ENCODE measurements around the gene HCN4. TPM values are rescaled to one million over a fixed set of nuclear protein-coding genes. Genes with fewer than 3 reads are reported as not detected.

Gene HCN4
- total and polyA plus RNA-seq, 2 of the 8 experiments (the other 6 are each of a cell fraction or from before 2014, with no cell fraction given) = 3.7 to 8.5 TPM

DNA sequence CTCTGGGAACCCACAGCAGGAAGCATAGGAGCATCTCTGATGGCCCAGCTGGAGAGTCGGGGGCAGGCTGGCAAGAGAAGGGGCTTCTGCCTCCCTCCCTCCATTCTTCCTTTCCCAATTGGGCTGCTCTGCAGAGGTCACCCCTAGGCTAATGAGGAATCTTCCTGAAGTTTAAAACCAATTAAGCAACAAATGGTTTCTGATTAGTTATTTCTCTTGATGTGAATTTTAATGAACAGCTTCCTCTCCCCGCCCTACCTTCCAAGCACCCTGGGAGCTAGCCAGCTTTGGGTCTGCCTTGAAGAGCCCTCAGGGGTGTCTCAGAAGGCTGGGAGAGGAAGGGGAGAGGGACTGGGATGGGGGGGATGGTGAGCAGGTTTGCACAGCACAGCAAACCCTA is 24.6 kb upstream of the HCN4 start:
- Histone ChIP-seq H3K4me3 (ENCODE audit: extremely low read depth in 1 of 4, insufficient read depth in 2 of 4, low read depth in 3 of 4, low read length in 4 of 4) (no peak overlapping the region), H2BK5ac (ENCODE audit: low read depth, low read length) (no peak overlapping the region), H3K27ac (ENCODE audit: low read depth, low read length) (no peak overlapping the region), H3K79me1 (ENCODE audit: low read depth, low read length) (no peaks in the 10 kb centered on the region), H3K4me1 (replicated peaks in 1 of 4; ENCODE audit: control insufficient read depth in 3 of 4, insufficient read depth in 4 of 4, low read length in 3 of 4) (peaks cover 4 to 19% (median 10%) of the 10 kb centered on the region in 4 experiments), H2AK5ac (ENCODE audit: low read depth, low read length) (no peak overlapping the region), H3K4me2 (ENCODE audit: insufficient read depth in 1 of 2, low read depth in 2 of 2, low read length in 2 of 2) (no peak overlapping the region), H3K14ac (ENCODE audit: insufficient read length) (no peak overlapping the region), H3K79me2 (ENCODE audit: control insufficient read depth in 1 of 2, insufficient read depth in 2 of 2, low read length in 2 of 2) (no peaks in the 10 kb centered on the region), H4K91ac (replicated peaks; ENCODE audit: insufficient read length, low read length) (no peak overlapping the region), H3K9me3 (ENCODE audit: insufficient read depth in 2 of 2, low read depth in 1 of 2, low read length in 1 of 2) (no peaks in the 10 kb centered on the region), H2BK12ac (ENCODE audit: low read depth, low read length) (no peak overlapping the region; the same call in 1 of the 2 replicates), H3K23ac (ENCODE audit: insufficient read length) (no peak overlapping the region), H2BK20ac (ENCODE audit: low read length) (0 out of 2 replicates have a peak overlapping the region, but pooled peaks have one; percentile 32), H3K36me3 (ENCODE audit: control insufficient read depth in 2 of 4, insufficient read depth in 4 of 4, low read length in 3 of 4) (no peaks in the 10 kb centered on the region), H4K5ac (ENCODE audit: insufficient read length, low read depth, low read length) (no peak overlapping the region), H3K27me3 (replicated peaks in 1 of 4; ENCODE audit: control insufficient read depth in 3 of 4, extremely low read depth in 1 of 4, insufficient read depth in 3 of 4, low read length in 3 of 4) (no peaks in the 10 kb centered on the region; a peak in 1 of 7 replicates), H2BK120ac (replicated peaks; ENCODE audit: low read depth, low read length) (no peak overlapping the region), H3K56ac (replicated peaks; ENCODE audit: insufficient read length, low read depth, low read length) (no peak overlapping the region), H4K8ac (ENCODE audit: extremely low read depth, insufficient read depth, low read length) (no peak overlapping the region), H3K9ac (replicated peaks in 1 of 4; ENCODE audit: extremely low read depth in 1 of 4, low read depth in 3 of 4, low read length in 3 of 4) (no peak overlapping the region), H3K18ac (ENCODE audit: extremely low read depth, low read length) (no peak overlapping the region), H3K23me2 (ENCODE audit: low read depth, low read length) (no peaks in the 10 kb centered on the region; the same call in 1 of the 2 replicates), H2AFZ (ENCODE audit: low read length) (no peak overlapping the region), H3K4ac (replicated peaks; ENCODE audit: insufficient read length, low read depth, low read length) (no peak overlapping the region), H2BK15ac (ENCODE audit: low read length) (peak overlapping the region; percentile 61; the same call in 1 of the 2 replicates), H4K20me1 (replicated peaks in 1 of 2; ENCODE audit: control insufficient read depth in 1 of 2, insufficient read depth in 2 of 2, low read length in 2 of 2) (no peaks in the 10 kb centered on the region)
- 84% methylated on average over 2 of the region's 2 CpGs; no CpG with 5 or more reads in 1 of the 2 experiments for WGBS, 2 experiments (ENCODE audit: extremely low coverage in 1 of 2, insufficient coverage in 1 of 2, insufficient read length in 1 of 2, insufficient replicate concordance in 2 of 2, low coverage in 1 of 2, low lambda C conversion rate in 2 of 2, missing lambda C conversion rate in 1 of 2)
- ChIA-PET POLR2A (ENCODE audit: partially characterized antibody) (interaction anchor here (2.2 kb wide), 1 partner anchor 27 kb away, joined by 6 read pairs; no protein-coding TSS in a partner anchor), CTCF (ENCODE audit: partially characterized antibody) (interaction anchor here (0.9 to 1.5 kb wide), 4 partner anchors 22 to 307 kb away, joined by 3 to 8 read pairs (median 4); no protein-coding TSS in a partner anchor)
- DNase-seq (ENCODE audit: low read depth in 1 of 2, low spot score in 2 of 2) (no peak), FAIRE-seq (no peak)
- TF ChIP-seq, protein P1, sequence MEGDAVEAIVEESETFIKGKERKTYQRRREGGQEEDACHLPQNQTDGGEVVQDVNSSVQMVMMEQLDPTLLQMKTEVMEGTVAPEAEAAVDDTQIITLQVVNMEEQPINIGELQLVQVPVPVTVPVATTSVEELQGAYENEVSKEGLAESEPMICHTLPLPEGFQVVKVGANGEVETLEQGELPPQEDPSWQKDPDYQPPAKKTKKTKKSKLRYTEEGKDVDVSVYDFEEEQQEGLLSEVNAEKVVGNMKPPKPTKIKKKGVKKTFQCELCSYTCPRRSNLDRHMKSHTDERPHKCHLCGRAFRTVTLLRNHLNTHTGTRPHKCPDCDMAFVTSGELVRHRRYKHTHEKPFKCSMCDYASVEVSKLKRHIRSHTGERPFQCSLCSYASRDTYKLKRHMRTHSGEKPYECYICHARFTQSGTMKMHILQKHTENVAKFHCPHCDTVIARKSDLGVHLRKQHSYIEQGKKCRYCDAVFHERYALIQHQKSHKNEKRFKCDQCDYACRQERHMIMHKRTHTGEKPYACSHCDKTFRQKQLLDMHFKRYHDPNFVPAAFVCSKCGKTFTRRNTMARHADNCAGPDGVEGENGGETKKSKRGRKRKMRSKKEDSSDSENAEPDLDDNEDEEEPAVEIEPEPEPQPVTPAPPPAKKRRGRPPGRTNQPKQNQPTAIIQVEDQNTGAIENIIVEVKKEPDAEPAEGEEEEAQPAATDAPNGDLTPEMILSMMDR (IDR thresholded peaks at IDR 0.05; ENCODE audit: control extremely low read depth in 1 of 3, insufficient read depth in 1 of 3, low read depth in 1 of 3, low read length in 3 of 3) = no peak
- TF ChIP-seq CBX5 (IDR thresholded peaks at IDR 0.05; ENCODE audit: low read depth, low read length) (no peak), SAP30 (IDR thresholded peaks at IDR 0.05; ENCODE audit: insufficient read depth, insufficient replicate concordance, low read length) (no peak), JUND (IDR thresholded peaks at IDR 0.05; ENCODE audit: low read length) (no peak), SUZ12 (IDR thresholded peaks at IDR 0.05; ENCODE audit: low read length) (no peak), RNF2 (IDR thresholded peaks at IDR 0.05; ENCODE audit: borderline replicate concordance, low read depth, low read length, missing control alignments, poor library complexity, severe bottlenecking) (no peak), BRCA1 (IDR thresholded peaks at IDR 0.05; ENCODE audit: low read depth, low read length) (no peak), TAF7 (optimal IDR thresholded peaks at IDR 0.05; ENCODE audit: borderline replicate concordance, low read depth, low read length) (no peak), CHD2 (IDR thresholded peaks at IDR 0.05; ENCODE audit: low read length) (no peak)
- TF ChIP-seq, protein P2, sequence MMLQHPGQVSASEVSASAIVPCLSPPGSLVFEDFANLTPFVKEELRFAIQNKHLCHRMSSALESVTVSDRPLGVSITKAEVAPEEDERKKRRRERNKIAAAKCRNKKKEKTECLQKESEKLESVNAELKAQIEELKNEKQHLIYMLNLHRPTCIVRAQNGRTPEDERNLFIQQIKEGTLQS (IDR thresholded peaks at IDR 0.05; ENCODE audit: insufficient read depth, low read depth, low read length) = no peak
